Measurements from ENCODE around the gene EPHB3. TPM values are rescaled to one million over a fixed set of nuclear protein-coding genes. Genes with fewer than 3 reads are reported as not detected.

Gene EPHB3
- total RNA-seq, 2 experiments from 2014 or later, result 0.25 TPM; not detected in 1

DNA sequence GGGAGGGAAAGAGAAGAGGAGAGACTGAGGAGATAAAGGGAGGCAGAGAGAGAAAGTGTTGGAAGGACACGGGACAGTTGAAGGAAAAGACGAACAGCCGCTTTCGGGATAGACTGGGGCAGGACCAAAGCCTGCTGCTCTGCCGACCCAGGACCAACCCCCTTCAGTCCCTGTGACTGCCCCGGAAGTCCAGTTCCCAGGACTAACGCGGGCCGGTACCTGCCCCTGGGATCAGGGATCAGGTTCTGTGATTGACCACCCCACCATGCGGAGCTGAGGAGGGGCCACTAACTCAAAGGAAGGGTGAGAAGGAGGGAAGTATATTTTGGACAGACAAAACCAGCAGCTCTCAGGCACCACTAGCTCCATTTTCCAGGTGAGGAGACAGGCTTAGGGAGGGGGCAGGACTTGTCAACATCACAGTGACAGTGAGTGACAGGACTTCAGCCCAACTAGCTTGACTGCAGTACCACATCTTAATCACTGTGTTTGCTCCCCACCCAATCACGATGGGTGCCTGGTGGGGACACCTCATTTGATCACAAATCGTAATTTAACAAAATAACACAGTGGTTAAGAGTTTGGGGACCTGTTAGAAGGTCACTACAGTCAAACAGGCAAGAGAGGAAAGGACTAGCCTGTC is 9.8 kb upstream of the EPHB3 start:
- no peak for ATAC-seq (ENCODE audit: low read depth)
- POLR2A ChIA-PET, result no interaction called here
- no peaks in the 10 kb centered on the region for H3K9me3 Mint-ChIP-seq
- H3K4me1 Mint-ChIP-seq, result no peaks in the 10 kb centered on the region
- H3K27ac Mint-ChIP-seq, result peak overlapping the region; percentile 47
- H3K36me3 Mint-ChIP-seq, result no peaks in the 10 kb centered on the region
- H3K4me3 Mint-ChIP-seq, result no peak overlapping the region
- no peak for DNase-seq
- peaks cover 6% of the 10 kb centered on the region for H3K27me3 Mint-ChIP-seq

GRCh38 chr3:184552296-184552695 is 9.3 kb upstream of the EPHB3 start:
- Mint-ChIP-seq H3K4me1 (no peaks in the 10 kb centered on the region), H3K27ac (no peak overlapping the region), H3K36me3 (no peaks in the 10 kb centered on the region), H3K4me3 (no peak overlapping the region), H3K27me3 (peaks cover 6% of the 10 kb centered on the region), H3K9me3 (no peaks in the 10 kb centered on the region)
- DNase-seq (no peak), ATAC-seq (ENCODE audit: low read depth) (no peak)
- POLR2A ChIA-PET, result no interaction called here

DNA sequence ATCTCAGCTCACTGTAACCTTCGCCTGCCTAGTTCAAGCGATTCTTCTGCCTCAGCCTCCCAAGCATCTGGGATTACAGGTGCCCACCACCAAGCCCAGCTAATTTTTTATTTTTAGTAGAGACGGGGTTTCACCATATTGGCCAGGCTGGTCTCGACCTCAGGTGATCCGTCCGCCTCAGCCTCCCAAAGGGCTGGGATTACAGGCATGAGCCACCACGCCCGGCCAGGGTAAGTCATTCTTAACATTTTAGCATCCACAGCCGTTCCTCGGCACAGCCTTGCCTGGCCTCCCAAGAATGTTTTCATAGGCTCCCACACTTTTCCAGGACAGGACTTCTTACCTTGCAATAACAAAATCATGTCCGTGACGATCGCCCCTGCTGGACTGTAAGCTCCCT is 8.7 kb upstream of the EPHB3 start:
- H3K9me3 Mint-ChIP-seq, result no peaks in the 10 kb centered on the region
- no peak overlapping the region for H3K4me3 Mint-ChIP-seq
- no peak overlapping the region for H3K27ac Mint-ChIP-seq
- DNase-seq, result no peak
- H3K27me3 Mint-ChIP-seq, result peaks cover 8% of the 10 kb centered on the region
- POLR2A ChIA-PET, result no interaction called here
- no peaks in the 10 kb centered on the region for H3K36me3 Mint-ChIP-seq
- H3K4me1 Mint-ChIP-seq, result no peaks in the 10 kb centered on the region
- ATAC-seq (ENCODE audit: low read depth), result no peak

- ATAC-seq (ENCODE audit: low read depth) (no peak), DNase-seq (peak; percentile 2)
- POLR2A ChIA-PET, result no interaction called here
- Mint-ChIP-seq H3K27ac (no peak overlapping the region), H3K9me3 (no peaks in the 10 kb centered on the region), H3K36me3 (no peaks in the 10 kb centered on the region), H3K4me3 (no peak overlapping the region), H3K27me3 (peaks cover 11% of the 10 kb centered on the region), H3K4me1 (no peaks in the 10 kb centered on the region)
Measured at GRCh38 chr3:184553385-184553784, 8.2 kb upstream of the EPHB3 start.

DNA sequence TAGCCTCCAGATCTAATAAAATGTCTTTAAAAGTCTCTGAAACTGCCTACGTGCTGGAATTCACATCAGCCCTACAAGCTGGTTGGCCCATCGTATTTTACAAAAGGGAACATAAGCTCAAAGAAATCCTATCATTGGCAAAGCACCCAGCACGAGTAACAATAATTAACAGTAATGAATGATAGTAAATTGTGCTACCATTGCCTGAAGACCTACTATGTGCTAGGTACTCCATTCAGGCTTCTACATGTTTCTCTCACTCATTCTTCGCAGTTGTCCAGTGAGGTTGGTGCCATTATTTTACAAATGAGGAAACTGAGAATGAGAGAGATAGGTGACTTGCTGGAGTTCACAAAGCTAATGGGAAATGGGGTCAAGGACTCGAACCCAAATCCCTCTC is 7.1 kb upstream of the EPHB3 start:
- DNase-seq (no peak), ATAC-seq (ENCODE audit: low read depth) (no peak)
- Mint-ChIP-seq H3K4me3 (no peak overlapping the region), H3K4me1 (no peaks in the 10 kb centered on the region), H3K36me3 (no peaks in the 10 kb centered on the region), H3K27me3 (peaks cover 20% of the 10 kb centered on the region), H3K9me3 (no peaks in the 10 kb centered on the region), H3K27ac (no peak overlapping the region)
- POLR2A ChIA-PET, result no interaction called here

DNA sequence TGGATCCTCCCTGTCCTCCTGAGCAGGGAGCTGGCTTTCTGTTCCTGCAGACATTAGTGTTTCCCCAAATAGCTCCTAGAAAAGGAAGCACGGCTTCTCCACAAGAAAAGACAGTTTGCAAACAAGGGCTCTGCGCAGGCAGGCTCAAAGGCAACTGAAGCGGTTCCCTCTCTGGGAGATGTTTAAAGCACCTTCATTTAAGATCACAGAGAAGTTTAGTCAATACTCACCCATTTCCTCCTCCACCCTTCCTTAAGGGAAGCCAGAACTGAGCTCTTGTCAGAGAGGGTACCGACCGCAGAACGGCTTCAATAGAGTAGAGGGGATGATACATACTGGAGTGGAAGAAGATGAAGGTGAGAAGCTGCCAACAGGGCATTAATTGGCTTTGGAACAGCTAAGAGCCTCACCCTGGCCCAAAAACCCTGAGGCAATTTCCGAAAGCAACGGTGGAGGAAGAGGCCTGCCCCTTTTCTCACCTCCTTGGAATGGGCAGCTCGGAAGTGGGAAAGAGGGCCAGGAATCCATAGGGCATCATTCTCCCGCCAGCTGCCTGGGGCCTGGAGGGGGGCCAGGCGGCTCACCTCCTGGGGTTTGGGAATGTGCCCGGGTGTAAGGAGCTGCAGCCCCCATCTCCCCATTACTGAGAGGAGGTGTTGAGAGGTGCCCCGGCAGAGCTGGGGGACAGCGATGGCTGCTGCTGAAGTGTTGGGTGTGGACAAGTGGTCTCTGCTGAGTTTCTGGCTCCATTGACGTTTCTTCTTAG is 4.8 kb upstream of the EPHB3 start:
- Mint-ChIP-seq H3K27me3 (peaks cover 36% of the 10 kb centered on the region), H3K36me3 (no peaks in the 10 kb centered on the region), H3K9me3 (no peaks in the 10 kb centered on the region), H3K4me1 (peaks cover 11% of the 10 kb centered on the region), H3K27ac (no peak overlapping the region), H3K4me3 (no peak overlapping the region)
- no peak for ATAC-seq (ENCODE audit: low read depth)
- DNase-seq, result no peak
- POLR2A ChIA-PET, result no interaction called here

DNA sequence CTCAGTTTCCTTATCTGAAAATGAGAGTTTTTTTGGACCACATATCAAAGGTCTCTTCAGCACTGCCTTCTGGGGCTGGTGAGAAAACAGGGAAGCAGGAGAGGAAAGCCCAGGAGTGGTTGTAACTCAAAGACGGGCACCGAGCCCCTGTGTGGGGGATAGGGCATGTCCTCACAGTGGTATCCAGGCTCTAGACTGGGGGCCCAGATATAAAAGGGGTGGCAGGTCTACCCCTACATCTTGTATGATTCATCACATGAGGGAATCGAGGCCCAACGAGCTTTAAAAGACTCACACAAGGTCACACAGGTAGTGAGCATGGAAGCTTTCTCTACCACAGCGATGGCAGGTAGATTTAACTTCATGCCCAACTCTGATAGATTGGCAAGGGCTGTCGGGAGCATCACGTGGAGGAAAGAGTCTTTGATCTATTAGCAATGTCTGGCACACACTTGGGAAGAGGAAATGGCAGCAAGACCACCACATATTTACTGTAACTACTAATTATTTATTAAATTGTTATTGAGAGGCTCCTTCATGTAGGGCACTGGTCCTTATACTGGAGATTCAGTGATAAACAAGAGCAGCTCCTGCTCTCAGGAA is 4.1 kb upstream of the EPHB3 start:
- peaks cover 11% of the 10 kb centered on the region for H3K4me1 Mint-ChIP-seq
- POLR2A ChIA-PET, result no interaction called here
- H3K27ac Mint-ChIP-seq, result no peak overlapping the region
- DNase-seq (no peak), ATAC-seq (ENCODE audit: low read depth) (no peak)
- H3K9me3 Mint-ChIP-seq, result no peaks in the 10 kb centered on the region
- H3K36me3 Mint-ChIP-seq, result no peaks in the 10 kb centered on the region
- H3K27me3 Mint-ChIP-seq, result peaks cover 34% of the 10 kb centered on the region
- H3K4me3 Mint-ChIP-seq, result no peak overlapping the region

- Mint-ChIP-seq H3K27ac (no peak overlapping the region), H3K36me3 (no peaks in the 10 kb centered on the region), H3K9me3 (no peaks in the 10 kb centered on the region), H3K27me3 (peaks cover 46% of the 10 kb centered on the region), H3K4me1 (peaks cover 11% of the 10 kb centered on the region), H3K4me3 (no peak overlapping the region)
- ATAC-seq (ENCODE audit: low read depth) (no peak), DNase-seq (no peak)
- POLR2A ChIA-PET, result no interaction called here
Measured at GRCh38 chr3:184558726-184559125, 2.9 kb upstream of the EPHB3 start.

DNA sequence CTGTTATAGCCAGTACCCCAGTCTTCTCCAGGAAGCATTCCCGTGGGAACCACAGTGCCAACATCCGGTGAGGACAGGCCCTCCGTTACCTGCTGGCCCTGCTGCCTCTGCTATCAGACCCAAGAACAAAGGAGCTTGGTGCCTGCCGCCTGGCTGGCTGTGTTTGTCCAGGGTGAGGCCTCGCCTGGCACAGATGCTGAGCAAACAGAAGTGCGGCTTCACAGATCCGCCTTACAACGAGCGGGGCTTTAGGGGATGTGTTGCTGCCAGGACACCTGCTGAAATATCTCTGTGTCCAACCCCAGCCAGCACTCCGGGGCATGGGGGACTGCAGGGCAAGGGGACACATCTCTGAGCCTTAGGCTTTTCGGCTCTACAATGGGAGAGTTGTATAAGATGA is 2.2 kb upstream of the EPHB3 start:
- Mint-ChIP-seq H3K27ac (no peak overlapping the region), H3K4me1 (peaks cover 11% of the 10 kb centered on the region), H3K36me3 (no peaks in the 10 kb centered on the region), H3K4me3 (no peak overlapping the region), H3K27me3 (peaks cover 53% of the 10 kb centered on the region), H3K9me3 (no peaks in the 10 kb centered on the region)
- no peak for ATAC-seq (ENCODE audit: low read depth)
- POLR2A ChIA-PET, result no interaction called here
- no peak for DNase-seq

GRCh38 chr3:184560531-184560930 is 1.1 kb upstream of the EPHB3 start:
- Mint-ChIP-seq H3K4me1 (peaks cover 11% of the 10 kb centered on the region), H3K27me3 (peaks cover 59% of the 10 kb centered on the region), H3K36me3 (no peaks in the 10 kb centered on the region), H3K9me3 (no peaks in the 10 kb centered on the region), H3K4me3 (peak overlapping the region; percentile 69), H3K27ac (no peak overlapping the region)
- POLR2A ChIA-PET, result interaction anchor here (1.2 to 1.6 kb wide), 2 partner anchors 218 to 244 kb away, joined by 4 to 12 read pairs; no protein-coding TSS in a partner anchor
- ATAC-seq (ENCODE audit: low read depth), result no peak
- no peak for DNase-seq

DNA sequence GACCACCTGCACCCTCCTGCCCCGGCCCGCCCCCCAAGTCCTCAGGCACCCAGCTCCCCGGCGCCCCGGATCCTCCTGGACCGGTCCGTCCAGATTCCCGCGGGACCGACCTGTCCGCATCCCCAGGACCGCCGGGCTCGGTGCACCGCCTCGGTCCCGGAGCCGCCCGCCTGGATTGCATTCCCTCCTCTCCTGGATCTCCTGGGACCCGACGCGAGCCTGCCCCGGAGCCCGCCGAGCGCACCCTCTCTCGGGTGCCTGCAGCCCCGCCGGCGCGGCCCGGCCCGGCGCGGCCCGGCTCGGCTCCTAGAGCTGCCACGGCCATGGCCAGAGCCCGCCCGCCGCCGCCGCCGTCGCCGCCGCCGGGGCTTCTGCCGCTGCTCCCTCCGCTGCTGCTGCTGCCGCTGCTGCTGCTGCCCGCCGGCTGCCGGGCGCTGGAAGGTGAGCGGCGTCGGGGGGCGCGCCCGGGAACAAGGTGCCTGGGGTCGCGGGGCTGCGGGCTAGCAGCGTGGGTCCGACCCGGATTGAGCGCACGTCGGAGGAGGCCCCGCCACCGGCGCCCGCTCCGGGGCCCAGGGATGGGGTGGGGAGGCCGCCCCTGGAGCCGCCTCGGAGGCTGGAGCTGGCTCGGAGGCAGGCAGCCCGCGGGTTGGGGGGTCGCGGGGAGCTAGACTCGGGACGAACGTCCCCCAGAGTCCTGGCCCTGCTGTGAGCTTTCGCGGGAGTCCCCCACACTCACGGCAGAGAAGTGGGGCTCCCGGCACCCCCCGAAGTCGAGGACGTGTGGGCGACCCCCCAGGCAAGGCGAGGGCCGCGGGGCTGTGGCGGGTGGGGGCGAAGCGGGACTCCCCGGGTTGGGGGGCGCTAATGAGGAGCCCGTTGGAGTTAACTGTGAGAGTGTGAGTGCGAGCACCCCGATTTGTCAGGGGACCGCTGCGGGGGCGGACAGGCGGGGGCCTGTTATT is 610 bp downstream of the EPHB3 start:
- DNase-seq (peak; percentile 49), ATAC-seq (ENCODE audit: low read depth) (no peak)
- H3K4me3 Mint-ChIP-seq, result peak overlapping the region; percentile 69
- no peaks in the 10 kb centered on the region for H3K9me3 Mint-ChIP-seq
- POLR2A ChIA-PET, result interaction anchor here (0.5 to 1.6 kb wide), 3 partner anchors 216 to 242 kb away, joined by 3 to 12 read pairs (median 4); no protein-coding TSS in a partner anchor
- peaks cover 61% of the 10 kb centered on the region for H3K27me3 Mint-ChIP-seq
- H3K4me1 Mint-ChIP-seq, result peaks cover 11% of the 10 kb centered on the region
- H3K36me3 Mint-ChIP-seq, result no peaks in the 10 kb centered on the region
- H3K27ac Mint-ChIP-seq, result no peak overlapping the region

GRCh38 chr3:184562878-184563560 is 1.4 kb downstream of the EPHB3 start:
- no peaks in the 10 kb centered on the region for H3K36me3 Mint-ChIP-seq
- no peaks in the 10 kb centered on the region for H3K9me3 Mint-ChIP-seq
- no peak for DNase-seq
- H3K27ac Mint-ChIP-seq, result no peak overlapping the region
- POLR2A ChIA-PET, result no interaction called here
- peaks cover 67% of the 10 kb centered on the region for H3K27me3 Mint-ChIP-seq
- no peak overlapping the region for H3K4me3 Mint-ChIP-seq
- ATAC-seq (ENCODE audit: low read depth), result no peak
- peaks cover 11% of the 10 kb centered on the region for H3K4me1 Mint-ChIP-seq

GRCh38 chr3:184563561-184563925 is 2.0 kb downstream of the EPHB3 start:
- Mint-ChIP-seq H3K27ac (no peak overlapping the region), H3K36me3 (no peaks in the 10 kb centered on the region), H3K9me3 (no peaks in the 10 kb centered on the region), H3K4me3 (no peak overlapping the region), H3K4me1 (peaks cover 11% of the 10 kb centered on the region), H3K27me3 (peaks cover 68% of the 10 kb centered on the region)
- ATAC-seq (ENCODE audit: low read depth) (no peak), DNase-seq (no peak)
- POLR2A ChIA-PET, result no interaction called here

Data from activated naive CD8-positive, alpha-beta T cell treated with anti-CD3 and anti-CD28 coated beads, Interleukin-2, amount 10 ng/mL, durations not matched to agents 7 days and 5 days (primary cell).